OCI-LY7 (cell line): Measurements from ENCODE around the gene TMEM178B.

Experiments
- CTCF ChIP-seq: fragments of 200-600 bp; sonication (generic); conservative IDR thresholded peaks from 2 replicates; pipeline ENCODE4 v1.5.1; 2014; ENCODE audit warnings: mild to moderate bottlenecking, antibody characterized with exemption, low read length, moderate library complexity, mixed read lengths
- EZH2phosphoT487 ChIP-seq: fragments of 200-600 bp; sonication (generic); IDR thresholded peaks from 2 replicates; pipeline ENCODE4 v1.6.1; 2018; ENCODE audit warnings: low read depth, borderline replicate concordance, mild to moderate bottlenecking, mixed run types, antibody characterized with exemption, low read length, moderate library complexity, mixed read lengths

- no peak for TF ChIP-seq CTCF
- no peak for TF ChIP-seq EZH2phosphoT487
These were observed 34.5 kb upstream of the TMEM178B start for GRCh38 chr7:141039376-141039775.
